SW480 (cell line): ENCODE results near the gene IFNE.
"Not testable (repeated sequence)": the region's sequence is repeated elsewhere in the genome, so short reads cannot be mapped to it uniquely, and the experiment has no call there.

Experiments
- DNase-seq: peaks from one replicate; pipeline ENCODE4 v3.0.0-alpha.2; 2016; ENCODE audit warnings: low spot score

IFNE gene

DNA sequence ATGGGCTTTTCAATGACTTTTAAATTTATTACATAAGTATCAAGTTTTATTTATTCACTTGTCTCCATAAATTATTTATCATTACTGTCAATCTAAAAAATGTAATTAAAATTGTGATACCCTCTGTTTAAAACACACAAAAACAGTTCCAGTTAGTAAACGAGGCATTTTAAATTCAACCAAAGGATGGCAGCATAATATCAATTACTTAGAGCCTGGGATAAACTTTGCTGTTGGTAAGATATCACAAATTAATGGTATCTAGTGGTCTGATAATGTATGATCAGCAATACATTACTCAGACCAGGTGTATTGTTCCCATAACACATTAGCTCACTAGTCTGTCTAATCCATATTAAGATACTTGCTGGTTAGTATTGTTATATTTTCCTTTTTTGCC is 9.6 kb upstream of the IFNE start:
- DNase-seq = peak; percentile 13

DNA sequence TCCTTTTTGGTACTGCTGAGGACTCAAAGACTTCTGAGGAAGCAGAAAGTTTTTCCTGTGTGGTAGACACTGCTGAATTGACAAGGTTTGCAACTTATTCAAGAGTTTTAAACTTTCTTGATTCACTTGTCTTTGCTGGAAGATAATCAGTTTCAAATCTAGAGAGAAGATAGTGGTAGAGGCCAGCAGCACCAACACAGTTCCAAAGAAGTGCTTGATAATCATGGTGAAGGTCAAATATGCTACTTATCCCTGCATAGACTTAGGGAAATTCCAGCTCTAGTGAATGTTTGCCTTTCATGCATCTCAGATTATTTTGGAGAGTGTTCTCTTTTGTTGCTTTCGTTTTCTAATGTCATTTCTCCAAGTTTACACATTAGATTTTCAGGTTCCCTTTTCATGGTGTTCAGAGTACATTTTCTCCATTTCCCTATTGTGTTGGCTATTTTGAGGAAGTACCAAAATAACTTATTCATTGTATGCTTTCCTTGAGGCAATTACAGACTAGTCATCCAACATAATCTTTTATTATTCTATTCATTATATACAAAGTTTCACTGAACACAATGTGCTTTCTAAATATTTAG is 550 bp downstream of the IFNE start:
- no peak for DNase-seq

- DNase-seq = no peak
Measured at GRCh38 chr9:21479152-21479702, 2.9 kb downstream of the IFNE start.

GRCh38 chr9:21477466-21477865 is 4.6 kb downstream of the IFNE start:
- no peak for DNase-seq

DNA sequence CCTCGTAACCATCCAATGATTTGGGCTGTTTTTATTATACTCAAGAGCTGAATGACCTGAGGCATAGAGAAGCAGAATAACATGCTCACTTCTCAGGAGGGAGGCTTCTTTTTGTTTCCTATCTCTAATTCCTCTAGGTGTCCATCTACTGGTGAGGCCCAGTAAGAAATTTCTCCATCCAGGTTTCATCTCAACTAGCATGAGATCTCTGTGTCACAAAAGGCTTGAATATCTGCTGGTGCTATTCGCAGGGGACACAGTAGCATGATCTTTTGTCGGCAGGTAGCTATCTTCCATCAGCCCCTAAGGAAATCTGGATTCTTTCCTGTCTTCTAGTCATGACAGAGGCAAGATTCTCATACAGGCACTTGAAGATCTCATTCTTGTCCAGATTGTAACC is 8.9 kb downstream of the IFNE start:
- no peak for DNase-seq

DNA sequence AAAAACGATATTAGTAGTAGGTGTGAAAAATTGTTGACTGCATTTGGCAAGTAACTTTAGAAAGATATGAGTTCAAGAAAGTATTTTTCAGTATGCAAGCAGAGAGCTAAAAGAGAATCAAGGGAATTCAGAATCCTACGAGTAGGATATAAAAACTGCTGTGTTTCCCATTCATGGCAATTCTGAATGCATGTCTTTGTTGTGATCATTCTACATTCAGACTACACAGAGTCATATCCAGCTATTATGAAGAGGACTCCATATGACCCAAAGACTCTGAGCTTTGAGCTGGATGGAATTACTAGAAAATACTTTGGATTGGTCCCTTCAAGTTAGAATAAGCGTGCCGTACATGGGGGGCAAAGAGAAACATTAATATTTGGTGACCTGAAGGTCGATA is 12.0 kb downstream of the IFNE start:
- DNase-seq = no peak

GRCh38 chr9:21465859-21466518 is 16.1 kb downstream of the IFNE start:
- DNase-seq = peak; percentile 41

- no peak for DNase-seq
Measured at GRCh38 chr9:21465138-21465537, 17.0 kb downstream of the IFNE start.

DNA sequence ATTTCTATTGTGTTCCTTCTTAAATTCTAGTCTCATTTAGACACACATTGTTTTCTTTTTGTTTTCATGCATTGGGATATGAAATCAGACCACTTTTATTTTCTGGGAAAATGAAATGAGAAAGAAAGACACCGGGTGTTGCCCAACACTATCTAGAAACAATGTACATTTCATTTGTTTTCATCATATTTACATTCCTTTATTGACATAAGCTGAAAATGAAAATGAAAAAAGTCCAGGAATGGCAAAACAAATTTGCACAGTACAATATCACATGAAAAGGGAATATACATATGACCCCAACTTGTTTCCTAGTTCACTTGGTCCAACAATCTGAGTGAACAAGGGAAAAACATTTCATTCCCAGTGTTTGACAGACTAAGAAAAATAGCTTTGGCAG is 20.7 kb downstream of the IFNE start:
- DNase-seq = no peak

- DNase-seq = peak; percentile 52
Measured at GRCh38 chr9:21455320-21455719, 26.8 kb downstream of the IFNE start.

GRCh38 chr9:21454149-21454548 is 28.0 kb downstream of the IFNE start:
- peak; percentile 48 for DNase-seq

- DNase-seq = no peak
Measured at GRCh38 chr9:21452681-21453080, 29.4 kb downstream of the IFNE start.

DNA sequence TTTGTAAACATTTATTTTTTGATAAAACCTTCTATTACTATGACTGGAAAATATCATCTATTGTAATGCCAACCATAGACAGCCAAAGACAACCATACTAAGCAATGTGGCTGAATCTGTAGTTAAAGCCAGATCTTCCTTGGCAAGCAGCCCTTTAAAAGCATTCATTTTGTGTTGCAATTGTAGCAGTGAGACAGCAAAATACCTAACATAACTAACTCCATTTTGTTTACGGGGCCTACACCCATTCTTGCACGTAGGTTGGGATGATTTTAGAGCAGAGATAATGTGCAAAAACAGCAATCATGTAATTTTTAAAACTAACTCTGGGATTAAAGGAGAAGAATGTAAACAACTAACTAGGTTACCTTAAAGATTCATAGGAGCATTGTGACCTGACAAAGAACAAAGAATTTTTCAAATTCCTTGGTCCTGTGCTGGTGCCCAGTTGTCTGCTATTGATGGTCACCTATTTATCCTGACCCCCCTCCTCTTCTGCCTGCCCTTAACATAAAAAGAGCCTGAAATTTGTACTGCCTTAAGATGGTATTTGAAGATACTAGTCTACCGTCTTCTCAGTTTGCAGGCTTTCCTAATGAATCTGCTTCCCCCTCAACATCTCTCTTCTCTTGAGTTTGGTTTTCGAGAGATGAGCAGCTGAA is 31.2 kb downstream of the IFNE start:
- DNase-seq = no peak

DNA sequence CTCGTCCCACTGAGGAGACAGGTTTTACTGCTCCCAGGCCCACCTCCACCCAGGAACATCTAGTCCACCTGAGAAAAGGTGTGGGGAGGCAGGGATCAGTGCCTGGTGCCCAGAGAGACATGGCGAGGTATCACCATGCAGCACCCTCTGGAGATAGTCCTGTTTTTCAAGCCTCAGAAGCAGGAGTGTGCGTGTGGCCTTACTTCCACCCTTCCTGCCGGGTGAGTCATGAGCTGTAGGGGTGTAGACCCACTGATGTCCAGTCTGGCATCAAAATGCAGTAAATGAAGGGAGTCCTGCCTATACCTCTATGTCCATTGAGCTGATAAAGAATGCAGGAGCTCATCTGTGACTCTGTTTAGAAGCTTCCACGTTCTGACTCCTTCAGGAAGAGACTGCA is 32.8 kb downstream of the IFNE start:
- not testable (repeated sequence) for DNase-seq

GRCh38 chr9:21443849-21444625 is 38.1 kb downstream of the IFNE start:
- DNase-seq = no peak

DNA sequence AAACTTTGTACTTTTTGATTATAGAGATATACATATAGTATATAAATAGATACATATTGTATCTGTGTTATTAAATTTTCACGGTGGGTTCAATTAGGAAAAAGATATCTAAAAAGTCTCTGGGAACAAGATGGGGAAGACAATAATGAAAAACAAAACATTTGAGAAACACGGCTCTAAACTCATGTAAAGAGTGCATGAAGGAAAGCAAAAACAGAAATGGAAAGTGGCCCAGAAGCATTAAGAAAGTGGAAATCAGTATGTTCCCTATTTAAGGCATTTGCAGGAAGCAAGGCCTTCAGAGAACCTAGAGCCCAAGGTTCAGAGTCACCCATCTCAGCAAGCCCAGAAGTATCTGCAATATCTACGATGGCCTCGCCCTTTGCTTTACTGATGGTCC is 42.0 kb downstream of the IFNE start, which contains the start of gene IFNA1:
IFNA1 (plus strand) TSS at position 301 of the 400 bp plus-strand sequence; CDS start at position 370, 69 bp downstream.
- DNase-seq = no peak

DNA sequence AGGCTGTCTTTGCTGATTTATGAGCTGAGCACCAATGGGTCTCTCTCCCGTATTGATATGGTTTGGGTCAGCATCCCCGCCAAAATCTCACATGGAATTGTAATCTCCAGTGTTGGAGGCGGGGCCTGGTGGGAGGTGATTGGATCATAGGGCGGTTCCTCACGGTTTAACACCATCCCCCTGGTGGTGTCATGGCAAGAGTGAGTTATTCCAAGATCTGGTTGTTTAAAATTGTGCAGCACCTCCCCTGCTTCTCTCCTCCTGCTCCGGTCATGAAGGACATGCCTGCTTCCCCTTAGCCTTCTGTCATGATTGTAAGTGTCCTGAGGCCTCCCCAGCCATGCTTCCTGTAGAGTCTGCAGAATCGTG is 47.1 kb downstream of the IFNE start:
- not testable (repeated sequence) for DNase-seq

DNA sequence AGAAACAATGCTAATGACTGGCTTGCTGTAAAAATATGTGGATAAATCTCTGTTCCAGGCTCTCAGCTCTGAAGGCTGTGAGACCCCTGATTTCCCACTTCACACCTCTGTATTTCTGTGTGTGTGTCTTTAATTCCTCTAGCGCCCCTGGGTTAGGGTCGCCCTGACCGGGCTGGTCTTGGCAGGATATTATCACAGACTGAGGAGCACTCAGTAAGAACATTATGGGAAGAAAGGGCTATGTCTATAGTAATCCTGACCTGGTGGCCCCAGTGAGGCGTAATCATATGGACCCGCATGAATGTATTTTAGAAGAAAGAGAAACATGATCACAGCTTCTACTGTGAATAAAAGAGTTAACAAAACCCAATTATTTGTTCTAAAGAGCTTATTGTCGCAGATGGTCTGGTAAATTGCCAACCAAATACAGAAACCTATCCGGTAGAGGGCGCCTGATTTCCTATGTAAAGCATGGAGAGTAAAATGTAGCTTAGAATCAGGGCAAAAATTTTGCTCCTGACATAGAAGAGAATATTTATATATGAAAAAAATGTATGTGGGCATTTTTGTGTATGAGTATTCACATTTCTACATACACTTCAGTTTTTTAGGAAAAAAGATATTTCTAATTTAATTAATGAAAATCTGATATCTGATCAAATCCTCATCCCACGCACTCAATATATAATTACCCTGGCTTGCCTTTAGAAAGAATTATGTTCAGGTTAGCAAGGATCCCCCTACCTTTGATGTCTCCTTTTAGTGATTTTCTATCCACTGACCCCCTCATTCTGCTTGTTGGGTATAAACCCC is 47.7 kb downstream of the IFNE start:
- DNase-seq = peak; percentile 40

DNA sequence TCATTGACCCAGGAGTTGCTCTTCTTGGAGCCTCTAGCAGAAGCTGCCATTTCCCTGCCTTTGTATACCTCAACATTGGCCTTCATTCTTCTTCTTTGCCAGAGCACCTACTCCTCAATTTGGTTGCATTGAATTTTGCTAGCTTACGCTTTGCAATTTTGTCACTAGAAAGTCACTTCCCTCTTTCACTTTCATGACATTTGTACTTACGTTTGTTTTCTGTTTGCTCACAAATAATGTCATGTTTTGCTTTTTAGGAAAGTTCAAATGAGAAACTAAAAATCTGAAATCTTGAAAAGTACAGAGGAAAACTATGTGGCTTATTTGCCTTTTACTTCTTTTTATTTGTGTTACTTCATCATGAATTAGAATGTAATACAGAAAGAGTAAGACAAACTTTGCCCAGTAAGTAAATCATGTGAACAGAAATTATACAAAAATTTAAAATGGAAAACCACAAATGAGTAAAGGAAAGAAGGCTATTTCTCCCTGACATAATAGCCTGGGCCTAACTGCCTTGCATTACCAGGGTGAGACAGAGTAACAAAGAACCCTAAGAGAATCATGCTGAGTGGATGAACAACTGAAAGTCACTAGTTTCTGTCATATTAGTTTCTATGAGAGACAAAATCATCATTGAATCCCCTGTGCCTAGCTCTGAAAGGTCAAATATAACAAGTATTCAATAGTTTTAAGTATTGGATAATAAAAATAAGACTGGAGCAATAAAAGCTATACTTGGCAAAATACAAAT is 49.3 kb downstream of the IFNE start:
- no peak for DNase-seq
